DOHH2 (cell line): ENCODE results near the gene TSHZ1.

Source experiments
- H3F3A ChIP-seq: fragments of 200-600 bp; sonication (generic), shearing (Covaris generic); 2 replicates; pipeline ENCODE4 v1.6.0; 2016; ENCODE audit warnings: antibody characterized with exemption, mild to moderate bottlenecking; ENCODE audit not compliant: control insufficient read depth, insufficient read depth
- H3K27ac ChIP-seq: fragments of 200-600 bp; sonication (generic); 2 replicates; pipeline ENCODE4 v1.5.1; 2014; ENCODE audit warnings: low read depth, mild to moderate bottlenecking, low read length, moderate library complexity
- H3K27me3 ChIP-seq: fragments of 200-600 bp; sonication (generic); 2 replicates; pipeline ENCODE4 v1.6.1; 2014; ENCODE audit warnings: mild to moderate bottlenecking, low read length, mixed read lengths; ENCODE audit not compliant: control insufficient read depth
- H3K36me3 ChIP-seq: fragments of 200-600 bp; sonication (generic); 2 replicates; pipeline ENCODE4 v1.6.1; 2014; ENCODE audit warnings: mild to moderate bottlenecking, low read length, moderate library complexity, mixed read lengths; ENCODE audit not compliant: control insufficient read depth
- H3K4me1 ChIP-seq: fragments of 200-600 bp; sonication (generic); 2 replicates; pipeline ENCODE4 v1.6.1; 2014; ENCODE audit warnings: mild to moderate bottlenecking, low read length, mixed read lengths; ENCODE audit not compliant: control insufficient read depth
- H3K4me2 ChIP-seq: fragments of 200-600 bp; sonication (generic); 2 replicates; pipeline ENCODE4 v1.6.0; 2014; ENCODE audit warnings: mild to moderate bottlenecking, low read length, moderate library complexity
- H3K4me3 ChIP-seq: fragments of 200-600 bp; sonication (generic); 2 replicates; pipeline ENCODE4 v1.5.1; 2014; ENCODE audit warnings: mild to moderate bottlenecking, low read length, mixed read lengths
- H3K79me2 ChIP-seq: fragments of 200-600 bp; sonication (generic); 2 replicates; pipeline ENCODE4 v1.6.1; 2014; ENCODE audit warnings: mild to moderate bottlenecking, low read length, mixed read lengths; ENCODE audit not compliant: control insufficient read depth
- H3K9me2 ChIP-seq: fragments of 200-600 bp; sonication (generic); replicated peaks from 2 replicates; pipeline ENCODE4 v1.6.1; 2014; ENCODE audit warnings: mild to moderate bottlenecking, low read length, mixed read lengths; ENCODE audit not compliant: control insufficient read depth
- H3K9me3 ChIP-seq: fragments of 200-600 bp; sonication (generic); 2 replicates; pipeline ENCODE4 v1.6.1; 2014; ENCODE audit warnings: antibody characterized with exemption, low read length, mixed read lengths; ENCODE audit not compliant: control insufficient read depth, insufficient read depth
- H4K20me1 ChIP-seq: fragments of 200-600 bp; sonication (generic); 2 replicates; pipeline ENCODE4 v1.6.0; 2014; ENCODE audit warnings: low read depth, mild to moderate bottlenecking, antibody characterized with exemption, low read length, moderate library complexity; ENCODE audit not compliant: control insufficient read depth, insufficient read depth
- EZH2phosphoT487 ChIP-seq: fragments of 200-600 bp; sonication (generic); IDR thresholded peaks from 2 replicates; pipeline ENCODE4 v1.6.1; 2017; ENCODE audit warnings: borderline replicate concordance, mild to moderate bottlenecking, antibody characterized with exemption, low read length, moderate library complexity, mixed read lengths
- TF ChIP-seq, protein P1 (sequence below): fragments of 200-600 bp; sonication (generic); IDR thresholded peaks from one replicate; pipeline ENCODE4 v1.5.1; 2014; ENCODE audit warnings: antibody characterized with exemption, mild to moderate bottlenecking, low read depth, low read length; ENCODE audit not compliant: poor library complexity, severe bottlenecking

Gene TSHZ1

DNA sequence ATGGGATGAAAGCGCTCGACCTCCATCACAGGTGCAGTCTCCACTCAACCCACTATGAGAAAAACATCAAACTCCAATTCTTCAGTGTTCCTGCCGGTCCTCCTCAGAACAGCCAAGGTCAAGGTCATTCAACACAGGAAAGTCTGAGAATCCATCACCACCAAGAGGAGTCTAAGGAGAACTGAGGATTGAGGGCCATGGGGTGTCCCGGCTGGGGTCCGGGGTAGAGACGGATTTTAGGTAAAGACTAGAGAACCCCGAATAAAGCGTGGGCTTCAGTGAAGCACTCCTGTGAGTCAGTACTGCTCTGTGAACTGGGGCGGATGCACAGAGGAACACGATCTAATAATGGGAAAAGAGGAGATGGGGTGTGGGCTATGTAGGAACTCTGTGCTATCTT, 43.5 kb upstream of the TSHZ1 start:
- no peaks in the 10 kb centered on the region for H3K4me1 ChIP-seq
- H3K9me2 ChIP-seq: no peaks in the 10 kb centered on the region
- H3K27ac ChIP-seq: no peak overlapping the region
- H4K20me1 ChIP-seq: no peaks in the 10 kb centered on the region
- TF ChIP-seq EZH2phosphoT487: no peak
- TF ChIP-seq, protein P1, sequence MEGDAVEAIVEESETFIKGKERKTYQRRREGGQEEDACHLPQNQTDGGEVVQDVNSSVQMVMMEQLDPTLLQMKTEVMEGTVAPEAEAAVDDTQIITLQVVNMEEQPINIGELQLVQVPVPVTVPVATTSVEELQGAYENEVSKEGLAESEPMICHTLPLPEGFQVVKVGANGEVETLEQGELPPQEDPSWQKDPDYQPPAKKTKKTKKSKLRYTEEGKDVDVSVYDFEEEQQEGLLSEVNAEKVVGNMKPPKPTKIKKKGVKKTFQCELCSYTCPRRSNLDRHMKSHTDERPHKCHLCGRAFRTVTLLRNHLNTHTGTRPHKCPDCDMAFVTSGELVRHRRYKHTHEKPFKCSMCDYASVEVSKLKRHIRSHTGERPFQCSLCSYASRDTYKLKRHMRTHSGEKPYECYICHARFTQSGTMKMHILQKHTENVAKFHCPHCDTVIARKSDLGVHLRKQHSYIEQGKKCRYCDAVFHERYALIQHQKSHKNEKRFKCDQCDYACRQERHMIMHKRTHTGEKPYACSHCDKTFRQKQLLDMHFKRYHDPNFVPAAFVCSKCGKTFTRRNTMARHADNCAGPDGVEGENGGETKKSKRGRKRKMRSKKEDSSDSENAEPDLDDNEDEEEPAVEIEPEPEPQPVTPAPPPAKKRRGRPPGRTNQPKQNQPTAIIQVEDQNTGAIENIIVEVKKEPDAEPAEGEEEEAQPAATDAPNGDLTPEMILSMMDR: no peak
- no peaks in the 10 kb centered on the region for H3K79me2 ChIP-seq
- H3K27me3 ChIP-seq: peaks cover 2% of the 10 kb centered on the region; the same call in 1 of the 2 replicates
- H3F3A ChIP-seq: no peaks in the 10 kb centered on the region
- no peaks in the 10 kb centered on the region for H3K9me3 ChIP-seq
- no peak overlapping the region for H3K4me3 ChIP-seq
- H3K36me3 ChIP-seq: no peaks in the 10 kb centered on the region
- H3K4me2 ChIP-seq: no peak overlapping the region

DNA sequence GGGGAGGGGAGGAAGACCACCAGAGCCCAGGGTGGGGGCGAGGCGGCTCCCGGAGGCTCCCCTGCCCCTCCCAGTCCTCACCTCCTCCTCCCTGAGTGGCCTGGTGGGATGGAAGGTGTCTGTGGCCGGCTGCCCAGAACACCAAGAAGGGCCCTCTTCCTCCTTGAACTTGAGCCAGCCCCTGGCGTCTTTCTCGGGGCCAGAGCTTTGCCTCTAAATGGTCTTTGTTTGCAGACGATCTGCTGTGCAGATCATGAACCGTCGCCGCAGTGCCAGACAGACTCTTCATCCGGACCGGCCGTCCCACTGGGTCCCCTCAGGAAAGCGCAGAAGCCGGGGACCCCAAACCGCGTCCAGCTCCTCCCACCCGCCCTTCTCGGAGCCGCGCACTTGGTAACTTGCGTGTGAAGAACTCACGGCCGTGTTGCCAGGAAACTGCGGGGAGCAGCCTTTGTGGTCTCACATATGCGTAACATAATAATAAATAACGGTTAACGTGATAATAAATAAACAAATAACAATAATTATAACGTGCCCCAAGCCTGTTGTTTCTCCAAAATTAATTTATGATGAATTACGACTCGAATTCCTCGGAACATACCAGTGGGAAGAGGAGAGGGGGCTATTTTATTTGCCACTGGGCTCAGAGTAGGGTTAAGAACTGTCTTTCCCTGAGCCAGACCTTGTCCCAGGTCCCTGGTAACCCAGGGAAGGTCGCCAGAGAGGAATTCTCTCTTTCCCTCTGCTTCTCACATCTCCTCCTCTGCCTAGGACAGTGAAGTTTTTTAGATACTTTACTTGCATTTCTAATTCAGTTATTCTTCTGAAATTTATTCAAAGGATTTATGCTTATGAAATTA, 42.6 kb upstream of the TSHZ1 start:
- Histone ChIP-seq H3K27ac (no peak overlapping the region), H3F3A (no peaks in the 10 kb centered on the region), H3K9me2 (no peaks in the 10 kb centered on the region), H3K4me1 (peaks cover 4% of the 10 kb centered on the region), H3K79me2 (no peaks in the 10 kb centered on the region), H3K36me3 (no peaks in the 10 kb centered on the region), H3K27me3 (no peaks in the 10 kb centered on the region), H4K20me1 (no peaks in the 10 kb centered on the region), H3K9me3 (no peaks in the 10 kb centered on the region), H3K4me2 (no peak overlapping the region), H3K4me3 (no peak overlapping the region)
- TF ChIP-seq, protein P1: no peak
- no peak for TF ChIP-seq EZH2phosphoT487

DNA sequence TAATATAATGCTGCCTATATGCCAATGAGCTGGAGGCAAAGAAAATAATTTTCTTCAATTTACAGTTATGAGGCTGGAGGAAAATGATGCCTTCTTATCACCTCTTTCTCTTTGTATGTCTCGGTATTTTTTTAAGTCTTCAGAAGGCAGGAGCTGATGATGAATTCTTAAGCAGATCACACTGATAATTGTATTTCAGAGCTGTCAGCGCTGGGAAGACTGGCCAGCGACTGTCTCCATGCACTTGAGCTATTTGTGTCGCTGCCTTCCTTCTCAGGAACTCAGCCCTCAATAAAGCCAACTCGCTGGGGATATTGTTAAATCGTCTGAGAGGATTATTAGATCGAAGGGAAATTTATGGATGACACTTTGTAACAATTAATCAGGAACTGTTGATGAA, 42.0 kb upstream of the TSHZ1 start:
- Histone ChIP-seq H3K79me2 (no peaks in the 10 kb centered on the region), H3K4me3 (no peak overlapping the region), H3K4me1 (peaks cover 10% of the 10 kb centered on the region), H3K4me2 (no peak overlapping the region), H4K20me1 (no peaks in the 10 kb centered on the region), H3K9me2 (no peaks in the 10 kb centered on the region), H3K27ac (no peak overlapping the region), H3F3A (no peaks in the 10 kb centered on the region), H3K9me3 (no peaks in the 10 kb centered on the region), H3K36me3 (no peaks in the 10 kb centered on the region), H3K27me3 (no peaks in the 10 kb centered on the region)
- TF ChIP-seq EZH2phosphoT487: no peak

DNA sequence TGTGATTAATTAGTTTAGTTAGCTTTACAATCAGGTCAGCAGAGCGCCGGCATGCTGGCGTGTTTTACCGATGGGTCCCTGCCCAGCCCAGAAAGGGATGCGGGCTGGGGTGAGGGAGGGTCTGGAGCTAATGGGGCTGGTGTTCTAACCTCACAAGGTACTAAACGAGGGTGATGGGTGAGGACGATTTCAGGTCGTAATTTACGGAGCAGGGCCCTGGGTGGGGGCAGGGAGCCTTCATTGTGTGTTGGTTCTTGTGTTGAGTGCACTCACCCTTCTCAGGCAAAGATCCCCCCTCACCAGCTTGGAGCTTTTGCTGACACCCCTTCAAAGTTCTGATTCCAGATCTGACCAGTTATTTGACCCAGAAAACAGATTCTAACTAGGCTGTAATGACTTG, 41.2 kb upstream of the TSHZ1 start:
- Histone ChIP-seq H3K9me2 (no peaks in the 10 kb centered on the region), H3K9me3 (no peaks in the 10 kb centered on the region), H3K36me3 (no peaks in the 10 kb centered on the region), H3K79me2 (no peaks in the 10 kb centered on the region), H3K4me3 (no peak overlapping the region), H3K4me2 (no peak overlapping the region), H4K20me1 (no peaks in the 10 kb centered on the region), H3F3A (no peaks in the 10 kb centered on the region), H3K27me3 (no peaks in the 10 kb centered on the region), H3K4me1 (peaks cover 18% of the 10 kb centered on the region), H3K27ac (no peak overlapping the region)
- no peak for TF ChIP-seq EZH2phosphoT487
- TF ChIP-seq, protein P1: no peak
